Small intestine (tissue), 7 donors: Measurements from ENCODE around the gene FAM219A. TPM values are rescaled to one million over a fixed set of nuclear protein-coding genes. Genes with fewer than 3 reads are reported as not detected.
"Not testable (repeated sequence)": the region's sequence is repeated elsewhere in the genome, so short reads cannot be mapped to it uniquely, and the experiment has no call there.

ENCODE experiments used
- DNase-seq, 2 donors: peaks; one replicate each; pipeline versions ENCODE4 v3.0.0 to v3.0.0-alpha.2; 2013
- FAIRE-seq: peaks from 2 replicates; lab custom pipeline; 2012; peaks lifted over from hg19 to GRCh38; lab: Jason Lieb, UNC
- H3K27ac ChIP-seq, 3 donors: one replicate each; pipeline ENCODE4 v1.5.1; 2013; ENCODE audit warnings: low read length in 2 of 3, mild to moderate bottlenecking in 2 of 3, control low read depth in 1 of 3, inconsistent platforms in 1 of 3, low read depth in 1 of 3, moderate library complexity in 1 of 3
- H3K27me3 ChIP-seq, 3 donors: one replicate each; pipeline ENCODE4 v1.6.1; 2013; ENCODE audit warnings: low read length in 3 of 3, inconsistent platforms in 1 of 3; ENCODE audit not compliant: control insufficient read depth in 3 of 3, insufficient read depth in 3 of 3
- H3K36me3 ChIP-seq, 3 donors: one replicate each; pipeline ENCODE4 v1.6.1; 2013; ENCODE audit warnings: low read length in 3 of 3, inconsistent platforms in 1 of 3, low read depth in 1 of 3, mild to moderate bottlenecking in 1 of 3, moderate library complexity in 1 of 3; ENCODE audit not compliant: control insufficient read depth in 3 of 3, insufficient read depth in 2 of 3
- H3K4me1 ChIP-seq, 3 donors: one replicate each; pipeline ENCODE4 v1.6.1; 2013; ENCODE audit warnings: low read length in 2 of 3, inconsistent platforms in 1 of 3, low read depth in 1 of 3, mild to moderate bottlenecking in 1 of 3, moderate library complexity in 1 of 3; ENCODE audit not compliant: control insufficient read depth in 3 of 3, insufficient read depth in 2 of 3
- H3K4me3 ChIP-seq, 3 donors: one replicate each; pipeline ENCODE4 v1.5.1; 2013; ENCODE audit warnings: low read length in 3 of 3, control low read depth in 1 of 3, inconsistent platforms in 1 of 3, low read depth in 1 of 3, mild to moderate bottlenecking in 1 of 3, moderate library complexity in 1 of 3
- H3K9me3 ChIP-seq, 2 donors: one replicate each; pipeline ENCODE4 v1.6.1; 2013; ENCODE audit warnings: low read depth in 1 of 2, low read length in 1 of 2; ENCODE audit not compliant: control insufficient read depth in 2 of 2, insufficient read depth in 1 of 2
- WGBS, 3 donors: extraction: QIAGEN DNeasy Blood & Tissue Kit; methylation state at CpG; one replicate each; pipeline ENCODE4 v1.1.7; 2013; 5-methylcytosine and 5-hydroxymethylcytosine counted together
- polyA plus RNA-seq, 4 donors: library from polyadenylated mRNA; stranded (reverse) in 3 of 4; unstranded in 1 of 4; fragments of 200-250 nt in 3 of 4; fragments of 120-200 nt in 1 of 4; gene quantifications; one replicate each; pipeline versions ENCODE4 v1.2.1 to v1.2.3, GENCODE V29; 2013
- donor health status: healthy with polysubstance abuse.
- donor health status: control.
- donor health status: control.
- donor health status: Bipolar disorder and iron deficiency.
- donor health status: healthy.

The FAM219A gene
- polyA plus RNA-seq, 4 donors = 2.7 to 9.0 (median 4.5) TPM

DNA sequence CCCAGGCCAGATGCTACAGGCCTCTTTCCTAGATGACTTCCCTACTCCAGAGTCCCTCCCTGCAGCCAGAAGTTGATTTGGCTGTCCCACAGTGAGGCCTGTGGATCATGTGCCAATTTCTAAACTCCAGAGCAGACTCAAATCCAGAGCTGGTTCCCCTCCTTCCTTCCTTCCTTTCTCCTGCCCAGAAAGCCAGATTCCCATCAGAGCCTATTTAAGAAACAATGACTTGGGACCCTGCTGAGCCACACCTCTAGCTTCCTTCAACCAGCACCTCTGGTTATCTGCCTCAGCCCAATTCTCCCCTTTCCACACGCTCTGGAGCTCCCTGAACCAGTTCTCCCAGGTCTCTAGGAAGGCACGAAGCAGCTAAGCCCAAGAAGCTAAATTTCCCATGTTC, 7.2 kb downstream of the FAM219A start:
- Histone ChIP-seq H3K4me3 (no peak overlapping the region), H3K27me3 (peaks cover 0 to 8% (median 0%) of the 10 kb centered on the region in 3 donors), H3K9me3 (no peaks in the 10 kb centered on the region), H3K36me3 (no peaks in the 10 kb centered on the region), H3K27ac (no peak overlapping the region), H3K4me1 (no peaks in the 10 kb centered on the region)
- 66 to 79% (median 71%) methylated on average over 2 of the region's 2 CpGs for WGBS, 3 donors
- FAIRE-seq = no peak
- DNase-seq = no peak

DNA sequence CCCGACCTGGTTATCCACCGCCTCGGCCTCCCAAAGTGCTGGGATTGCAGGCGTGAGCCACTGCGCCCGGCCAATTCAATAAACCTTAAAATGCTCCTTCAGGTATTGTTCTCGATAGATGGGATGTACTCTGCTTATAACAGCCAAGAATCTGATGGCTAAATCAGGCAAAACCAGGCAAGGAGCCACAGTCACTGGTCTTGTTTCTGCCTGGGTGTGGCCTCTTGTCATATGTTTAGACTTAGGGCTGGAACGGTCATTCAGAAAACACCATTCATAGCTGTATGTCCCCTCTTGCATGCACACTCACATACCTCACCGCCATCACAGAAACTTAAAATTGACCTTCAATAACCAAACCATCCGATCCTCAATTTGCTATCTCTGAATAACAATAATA, 7.7 kb downstream of the FAM219A start:
- DNase-seq (no peak), FAIRE-seq (no peak)
- H3K9me3 ChIP-seq = no peaks in the 10 kb centered on the region
- H3K27me3 ChIP-seq = peaks cover 0 to 3% (median 0%) of the 10 kb centered on the region in 3 donors
- no peaks in the 10 kb centered on the region for H3K36me3 ChIP-seq
- no peak overlapping the region for H3K27ac ChIP-seq
- WGBS, 3 donors = 82 to 96% (median 90%) methylated on average over 10 of the region's 10 CpGs
- H3K4me1 ChIP-seq = no peaks in the 10 kb centered on the region
- H3K4me3 ChIP-seq = no peak overlapping the region

DNA sequence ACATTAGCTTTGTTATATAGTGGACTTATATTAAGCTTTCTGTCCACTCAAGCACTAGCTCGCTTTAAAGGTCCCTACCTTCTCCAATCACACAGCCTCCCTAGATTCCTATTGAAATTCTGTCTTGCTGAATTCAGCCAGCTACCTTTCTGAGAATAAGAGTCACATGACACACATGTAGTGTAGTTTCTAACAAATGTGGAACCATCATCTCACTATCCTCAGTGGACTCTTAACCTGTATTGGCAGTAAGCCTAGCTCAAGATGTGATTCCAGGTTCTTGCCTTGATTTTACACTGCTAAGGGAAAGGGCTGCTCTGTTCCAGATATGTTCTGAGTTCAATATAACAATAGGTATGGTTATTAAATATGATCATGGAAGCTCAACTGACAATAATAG, 11.4 kb downstream of the FAM219A start:
- DNase-seq (no peak), FAIRE-seq (no peak)
- no peak overlapping the region for H3K4me3 ChIP-seq
- H3K27me3 ChIP-seq = no peaks in the 10 kb centered on the region
- 96 to 100% (median 100%) methylated on average over 1 of the region's 1 CpG for WGBS, 3 donors
- H3K36me3 ChIP-seq = no peaks in the 10 kb centered on the region
- H3K4me1 ChIP-seq = no peaks in the 10 kb centered on the region
- no peak overlapping the region for H3K27ac ChIP-seq
- H3K9me3 ChIP-seq = no peaks in the 10 kb centered on the region

DNA sequence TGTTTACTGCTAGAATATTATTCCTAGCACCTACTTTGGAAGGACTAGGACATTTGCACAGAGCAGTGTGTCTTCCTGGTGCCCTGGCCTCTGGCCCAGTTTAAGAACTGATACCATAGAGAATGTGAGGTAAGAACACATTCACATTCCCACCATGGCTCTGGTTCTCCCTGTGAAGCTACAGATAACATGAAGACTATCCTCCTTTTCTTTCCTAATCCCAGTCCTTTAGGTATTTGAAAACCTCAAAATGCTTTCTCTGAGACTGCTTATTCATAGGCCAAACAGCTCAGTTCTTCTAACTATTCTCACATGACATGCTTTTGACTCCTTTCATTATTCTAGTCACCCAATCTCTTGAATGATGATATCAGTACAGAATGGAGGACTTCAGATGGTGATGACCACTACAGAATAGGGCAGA, 11.9 kb downstream of the FAM219A start:
- no peak overlapping the region for H3K4me3 ChIP-seq
- H3K36me3 ChIP-seq = no peaks in the 10 kb centered on the region
- no peaks in the 10 kb centered on the region for H3K9me3 ChIP-seq
- H3K27ac ChIP-seq = no peak overlapping the region
- DNase-seq (no peak), FAIRE-seq (no peak)
- H3K4me1 ChIP-seq = no peaks in the 10 kb centered on the region
- H3K27me3 ChIP-seq = no peaks in the 10 kb centered on the region

DNA sequence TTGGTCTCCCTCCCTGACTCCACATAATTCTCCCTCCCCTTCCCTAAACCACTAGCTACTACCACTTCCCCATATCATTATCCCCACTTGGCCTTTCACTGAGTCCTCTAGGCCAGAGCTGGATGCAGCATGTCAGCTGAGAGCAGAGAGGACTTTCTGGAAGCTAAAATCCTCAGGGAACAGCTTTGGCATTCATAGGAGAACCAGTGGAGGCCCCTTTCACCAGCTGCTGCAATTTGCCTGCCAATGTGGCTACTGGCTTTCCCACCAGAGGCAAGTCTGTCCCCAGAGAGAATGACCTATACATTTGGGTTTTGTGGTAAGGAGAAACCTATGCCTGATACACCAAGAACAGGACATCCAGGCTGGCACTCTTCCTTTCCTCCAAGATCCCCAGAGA, 14.4 kb downstream of the FAM219A start:
- DNase-seq (no peak), FAIRE-seq (no peak)
- Histone ChIP-seq H3K9me3 (no peaks in the 10 kb centered on the region), H3K4me1 (peaks cover 0 to 5% (median 0%) of the 10 kb centered on the region in 3 donors), H3K27ac (no peak overlapping the region), H3K4me3 (no peak overlapping the region), H3K27me3 (no peaks in the 10 kb centered on the region), H3K36me3 (no peaks in the 10 kb centered on the region)

DNA sequence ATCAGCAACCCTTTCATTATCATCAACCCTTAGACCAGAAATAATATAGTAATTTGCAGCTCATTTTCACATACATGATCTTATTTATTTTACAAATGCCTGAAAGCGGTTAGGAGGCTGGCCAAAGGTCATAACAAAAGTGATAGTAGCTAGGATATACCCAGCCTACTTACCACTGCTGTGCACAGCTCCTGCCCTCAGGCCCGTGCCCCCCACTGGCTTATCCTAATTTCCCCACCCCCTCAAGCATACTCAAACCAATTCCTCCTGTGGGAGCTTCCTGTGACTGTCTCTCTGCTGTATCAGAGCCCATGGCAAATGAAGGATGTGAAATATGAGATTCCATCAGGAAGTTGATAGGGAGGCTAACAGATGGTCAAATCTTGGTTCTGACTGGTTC, 14.8 kb downstream of the FAM219A start:
- DNase-seq = no peak
- H3K9me3 ChIP-seq = no peaks in the 10 kb centered on the region
- peaks cover 0 to 5% (median 0%) of the 10 kb centered on the region in 3 donors for H3K4me1 ChIP-seq
- no peak overlapping the region for H3K27ac ChIP-seq
- no peaks in the 10 kb centered on the region for H3K27me3 ChIP-seq
- no peak for FAIRE-seq
- WGBS, 3 donors = 15 to 42% (median 30%) methylated on average over 2 of the region's 2 CpGs
- H3K4me3 ChIP-seq = no peak overlapping the region
- H3K36me3 ChIP-seq = no peaks in the 10 kb centered on the region

DNA sequence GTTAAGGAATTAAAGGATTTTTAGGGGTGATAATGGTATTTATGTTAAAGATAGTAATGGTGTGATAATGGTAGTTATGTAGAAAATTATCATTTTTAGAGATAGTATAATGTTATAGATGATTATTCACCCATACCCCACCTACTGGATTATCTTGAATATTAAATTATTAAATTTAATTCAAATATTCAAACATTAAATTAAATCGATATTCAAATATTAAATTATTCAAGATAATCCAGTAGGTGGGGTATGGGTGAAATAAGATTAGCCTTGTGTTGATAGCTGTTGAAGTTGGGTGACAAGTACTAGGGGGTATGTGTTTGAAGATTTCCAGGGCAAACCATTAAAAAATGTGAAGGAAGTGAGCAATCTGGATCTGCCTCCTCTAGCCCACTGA, 15.6 kb downstream of the FAM219A start:
- no peak overlapping the region for H3K27ac ChIP-seq
- H3K9me3 ChIP-seq = no peaks in the 10 kb centered on the region
- H3K4me1 ChIP-seq = peaks cover 0 to 5% (median 0%) of the 10 kb centered on the region in 3 donors
- no peak for DNase-seq
- WGBS, 3 donors = 94 to 97% (median 95%) methylated on average over 1 of the region's 1 CpG
- no peaks in the 10 kb centered on the region for H3K27me3 ChIP-seq
- H3K4me3 ChIP-seq = no peak overlapping the region
- no peaks in the 10 kb centered on the region for H3K36me3 ChIP-seq
- FAIRE-seq = no peak

DNA sequence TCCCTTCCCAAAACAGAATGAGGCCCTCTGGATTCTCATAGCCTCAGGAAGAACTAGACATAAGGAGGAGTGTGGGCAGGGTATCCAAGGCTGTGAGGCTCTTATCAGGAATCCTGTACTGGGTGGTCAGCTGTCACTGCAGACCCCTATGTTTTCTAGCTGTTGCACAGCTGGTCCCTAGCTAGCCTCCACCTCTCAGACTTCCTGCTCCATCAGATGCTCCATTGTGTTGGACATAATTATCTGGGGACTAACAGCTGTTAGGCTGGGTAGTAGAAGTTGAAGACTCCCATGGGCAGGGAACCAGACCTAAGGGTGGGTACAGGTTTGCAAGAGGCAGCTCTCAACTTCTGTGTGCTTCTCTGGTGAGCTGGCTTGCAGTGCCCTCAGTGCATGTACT, 18.4 kb downstream of the FAM219A start:
- FAIRE-seq (no peak), DNase-seq (no peak)
- H3K27ac ChIP-seq = no peak overlapping the region
- no peaks in the 10 kb centered on the region for H3K36me3 ChIP-seq
- peaks cover 0 to 5% (median 0%) of the 10 kb centered on the region in 3 donors for H3K4me1 ChIP-seq
- H3K27me3 ChIP-seq = no peaks in the 10 kb centered on the region
- H3K9me3 ChIP-seq = no peaks in the 10 kb centered on the region
- H3K4me3 ChIP-seq = no peak overlapping the region

DNA sequence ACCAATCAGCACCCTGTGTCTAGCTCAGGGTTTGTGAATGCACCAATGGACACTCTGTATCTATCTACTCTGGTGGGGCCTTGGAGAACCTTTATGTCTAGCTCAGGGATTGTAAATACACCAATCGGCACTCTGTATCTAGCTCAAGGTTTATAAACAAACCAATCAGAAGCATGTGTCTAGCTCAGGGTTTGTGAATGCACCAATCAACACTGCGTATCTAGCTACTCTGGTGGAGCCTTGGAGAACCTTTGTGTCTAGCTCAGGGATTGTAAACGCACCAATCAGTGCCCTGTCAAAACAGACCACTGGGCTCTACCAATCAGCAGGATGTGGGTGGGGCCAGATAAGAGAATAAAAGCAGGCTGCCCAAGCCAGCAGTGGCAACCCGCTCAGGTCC, 19.9 kb downstream of the FAM219A start:
- not testable (repeated sequence) for H3K27me3 ChIP-seq

More for the DNA sequence above, 19.9 kb downstream of the FAM219A start:
- H3K27ac ChIP-seq, DNase-seq, H3K4me1 ChIP-seq, H3K9me3 ChIP-seq, H3K36me3 ChIP-seq, H3K4me3 ChIP-seq, FAIRE-seq: not testable (repeated sequence)
- WGBS, 3 donors = 92 to 93% (median 93%) methylated on average over 4 of the region's 4 CpGs
